Raji (cell line): Measurements from ENCODE around the gene DCDC1.

Source experiments
- POLR2A ChIP-seq: IDR thresholded peaks from 2 replicates; pipeline ENCODE4 v1.6.1; 2011; ENCODE audit warnings: low read depth, low read length, control low read depth; ENCODE audit not compliant: insufficient read depth

DCDC1 gene

GRCh38 chr11:30853439-30853838, 516.1 kb downstream of the DCDC1 start:
- no peak for TF ChIP-seq POLR2A

GRCh38 chr11:30852645-30853044, 516.9 kb downstream of the DCDC1 start:
- no peak for TF ChIP-seq POLR2A

- no peak for TF ChIP-seq POLR2A
Observed at GRCh38 chr11:30852091-30852490, 517.4 kb downstream of the DCDC1 start.

- no peak for TF ChIP-seq POLR2A
Observed at GRCh38 chr11:30837252-30837651, 532.3 kb downstream of the DCDC1 start.

GRCh38 chr11:30832831-30833230, 536.7 kb downstream of the DCDC1 start:
- no peak for TF ChIP-seq POLR2A

GRCh38 chr11:30830681-30831080, 538.9 kb downstream of the DCDC1 start:
- TF ChIP-seq POLR2A = no peak

- TF ChIP-seq POLR2A = no peak
Observed at GRCh38 chr11:30826911-30827310, 542.6 kb downstream of the DCDC1 start.

- TF ChIP-seq POLR2A = no peak
Observed at GRCh38 chr11:30825723-30826122, 543.8 kb downstream of the DCDC1 start.

GRCh38 chr11:30823119-30823518, 546.4 kb downstream of the DCDC1 start:
- no peak for TF ChIP-seq POLR2A

GRCh38 chr11:30821438-30821965, 548.0 kb downstream of the DCDC1 start:
- no peak for TF ChIP-seq POLR2A

- no peak for TF ChIP-seq POLR2A
Observed at GRCh38 chr11:30818721-30819120, 550.8 kb downstream of the DCDC1 start.

GRCh38 chr11:30816959-30817880, 552.3 kb downstream of the DCDC1 start:
- no peak for TF ChIP-seq POLR2A

- TF ChIP-seq POLR2A = no peak
Observed at GRCh38 chr11:30815619-30816018, 553.9 kb downstream of the DCDC1 start.

- no peak for TF ChIP-seq POLR2A
Observed at GRCh38 chr11:30814737-30815136, 554.8 kb downstream of the DCDC1 start.
